ENCODE measurements around the gene ARHGAP24.
"Not testable (repeated sequence)": the region's sequence is repeated elsewhere in the genome, so short reads cannot be mapped to it uniquely, and the experiment has no call there.

Gene ARHGAP24

GRCh38 chr4:85913931-85914694 lies 439.2 kb downstream of the ARHGAP24 start:
- no peak for DNase-seq (ENCODE audit: low read depth)

- not testable (repeated sequence) for DNase-seq (ENCODE audit: low read depth)
Observed at GRCh38 chr4:85915570-85915969, 440.6 kb downstream of the ARHGAP24 start.

DNA sequence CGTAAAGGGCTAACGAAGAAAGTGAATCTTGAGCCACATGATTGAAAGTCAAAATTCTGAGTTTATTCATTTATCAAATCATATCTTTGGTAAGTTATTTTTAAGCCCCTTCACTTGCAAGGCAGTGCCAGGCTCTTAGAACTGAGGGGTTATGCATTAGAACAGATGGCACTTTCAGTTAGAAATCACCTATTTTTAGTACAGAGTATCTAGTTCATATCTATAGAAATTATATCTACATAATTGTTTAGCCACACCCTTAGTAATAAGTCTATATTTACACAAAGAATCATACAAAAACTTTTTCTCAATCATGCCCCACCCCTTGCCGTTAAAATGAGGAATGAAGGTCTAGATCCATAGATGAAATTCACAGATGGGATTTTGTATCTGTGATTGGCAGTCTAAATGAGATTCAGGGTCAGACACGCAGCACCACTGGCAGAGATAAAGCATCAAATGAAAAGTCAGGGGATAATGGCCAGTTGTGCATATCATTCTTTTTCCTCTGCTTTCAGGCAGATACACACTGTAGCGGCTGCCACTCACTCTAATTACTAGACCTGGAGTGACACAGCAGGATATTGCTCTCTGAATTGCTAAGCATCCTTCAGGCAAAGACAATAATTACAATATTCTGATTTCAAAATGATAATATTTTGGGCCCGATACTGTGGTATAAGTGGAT lies 444.4 kb downstream of the ARHGAP24 start:
- DNase-seq (ENCODE audit: low read depth) = no peak

DNA sequence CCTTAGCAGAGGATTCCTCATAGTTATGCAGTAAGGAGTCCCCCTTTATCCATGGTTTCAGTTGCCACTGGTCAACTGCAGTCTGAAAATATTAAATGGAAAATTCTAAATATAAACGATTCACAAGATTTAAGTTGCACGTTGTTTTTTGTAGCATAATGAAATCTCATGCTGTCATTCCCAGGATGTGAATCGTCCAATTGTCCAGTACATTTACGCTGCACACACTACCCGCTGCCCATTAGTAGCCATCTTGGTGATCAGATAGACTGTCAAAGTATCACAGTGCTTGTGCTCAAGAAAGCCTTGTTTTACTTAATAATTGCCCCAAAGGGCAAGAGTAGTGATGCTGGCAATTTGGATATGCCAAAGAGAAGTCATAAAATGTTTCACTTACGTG lies 450.1 kb downstream of the ARHGAP24 start:
- no peak for DNase-seq (ENCODE audit: low read depth)

DNA sequence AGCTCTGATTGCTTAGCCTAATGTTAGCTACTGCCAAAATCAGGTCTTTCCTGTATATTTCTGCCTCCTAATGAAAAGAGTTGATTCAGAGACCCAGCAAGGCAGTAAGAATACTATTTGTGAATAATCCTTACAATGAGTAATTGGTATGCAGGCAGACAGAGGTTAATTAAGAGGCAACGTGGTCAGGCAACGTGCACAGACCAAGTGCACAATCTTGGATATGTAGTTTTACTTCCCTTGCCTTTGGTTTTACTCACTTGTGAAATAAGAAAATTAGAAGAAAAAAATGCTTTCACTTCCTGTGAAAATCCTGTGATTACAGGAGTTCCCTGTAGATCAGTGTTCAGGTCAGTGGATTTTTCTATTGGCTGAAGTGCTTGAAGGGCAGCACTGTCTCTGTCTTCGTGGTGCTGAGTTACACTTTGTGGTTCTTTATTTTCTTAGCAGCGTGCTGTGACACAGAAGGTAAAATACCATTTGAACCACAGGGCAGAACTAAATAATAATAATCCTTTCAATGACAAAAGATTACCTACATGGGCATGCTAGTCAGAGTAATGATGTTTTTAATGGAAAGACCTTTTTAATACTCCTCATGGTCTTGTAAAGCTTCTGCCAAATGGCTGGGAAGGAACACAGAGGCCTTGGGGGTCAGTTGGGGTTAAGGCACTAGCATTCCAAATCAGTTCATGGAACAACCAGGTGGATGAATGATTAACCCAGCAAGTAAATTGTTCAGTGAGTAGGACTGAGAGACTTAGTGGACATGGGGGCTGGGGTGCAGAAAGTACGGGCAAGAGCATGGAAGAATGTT lies 454.0 kb downstream of the ARHGAP24 start:
- no peak for DNase-seq (ENCODE audit: low read depth)

DNA sequence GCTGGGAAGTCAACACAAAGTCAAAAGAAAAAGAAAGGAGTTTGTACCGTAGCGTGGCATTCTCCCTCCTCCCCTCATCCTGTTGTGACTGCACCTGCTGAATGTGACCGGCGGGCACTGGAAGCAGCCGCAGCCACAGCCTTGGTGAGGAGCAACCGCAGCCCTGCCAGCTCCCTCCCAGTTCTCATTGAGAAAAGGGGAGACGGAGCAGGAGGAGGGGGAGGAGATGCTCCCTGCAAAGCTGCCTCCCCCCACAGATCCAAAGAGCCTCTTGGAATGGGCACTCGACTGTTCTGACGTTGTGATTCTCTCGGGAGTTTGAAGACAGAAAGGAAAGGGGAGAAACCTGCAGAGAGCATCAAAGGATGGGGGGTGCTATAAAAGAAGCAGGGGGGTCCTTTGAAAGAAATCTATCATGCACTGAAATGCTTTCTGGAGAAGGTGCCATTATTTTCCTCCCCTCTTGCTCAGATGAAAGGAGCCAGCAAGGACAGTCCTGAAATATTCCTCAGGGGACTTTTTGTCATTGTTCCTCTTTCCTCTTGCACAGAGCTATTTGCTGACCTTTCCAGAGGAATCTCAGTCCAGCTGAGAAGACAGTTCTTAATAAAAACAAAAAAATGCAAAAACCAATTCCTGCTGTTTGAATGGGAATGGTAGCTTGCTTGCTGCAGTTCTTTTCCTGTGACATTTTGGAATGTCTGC lies 455.2 kb downstream of the ARHGAP24 start:
- no peak for DNase-seq (ENCODE audit: low read depth)

DNA sequence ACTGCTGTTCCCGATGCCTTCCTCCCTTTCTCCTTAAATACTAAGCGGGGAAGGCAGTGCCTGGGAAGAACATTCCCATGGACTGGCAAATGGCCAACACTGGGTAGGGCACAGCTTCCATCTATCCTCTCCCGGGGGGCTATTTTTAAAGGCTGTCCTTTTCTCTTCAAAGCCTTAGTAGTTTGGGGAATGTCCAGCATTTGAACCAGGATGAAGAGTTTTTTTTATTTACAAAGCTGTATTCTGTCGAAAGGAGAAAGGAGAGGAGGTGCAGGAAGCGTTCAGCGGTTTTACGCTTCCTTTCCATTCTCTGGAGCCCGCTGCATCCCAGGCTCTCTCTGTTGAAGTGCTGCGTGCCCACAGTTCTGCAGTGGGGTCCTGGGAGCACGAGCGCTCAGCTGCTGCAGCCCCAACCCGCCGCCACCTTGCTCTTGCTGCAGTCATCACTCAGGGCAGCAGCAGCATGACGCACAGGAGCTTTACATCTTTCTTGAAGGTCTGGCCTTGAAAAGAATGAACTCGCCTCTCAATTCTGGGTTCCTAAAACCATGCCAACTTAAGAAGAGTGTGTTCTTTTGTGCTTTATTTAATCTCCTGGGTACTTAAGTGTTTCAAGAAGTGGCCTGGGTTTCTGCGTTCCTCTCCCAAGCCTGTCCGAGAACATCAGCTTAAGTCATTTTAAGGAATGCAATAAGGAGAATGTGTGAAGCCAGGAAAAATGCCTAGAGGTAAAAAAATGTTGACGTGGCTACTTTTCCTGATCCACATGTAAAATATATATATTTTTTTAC lies 457.7 kb downstream of the ARHGAP24 start:
- DNase-seq (ENCODE audit: low read depth) = no peak

DNA sequence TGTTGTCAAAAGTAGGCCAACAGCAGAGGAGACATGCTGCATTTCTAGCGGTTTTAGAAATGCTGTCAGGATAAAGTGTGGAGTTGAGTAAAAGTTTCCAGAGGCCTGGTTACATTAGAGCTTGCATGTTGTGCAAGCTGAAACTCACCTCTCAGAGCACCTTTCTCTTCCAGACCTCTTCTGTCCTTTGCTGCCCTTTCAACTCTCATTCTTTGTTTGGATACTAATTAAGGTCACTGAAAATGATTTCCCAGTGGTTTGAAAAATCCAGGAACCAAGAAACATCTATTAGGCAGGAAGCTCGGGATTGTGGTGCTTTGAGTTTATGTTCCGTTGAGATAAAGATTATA lies 458.3 kb downstream of the ARHGAP24 start:
- no peak for DNase-seq (ENCODE audit: low read depth)

GRCh38 chr4:85937507-85937906 lies 462.6 kb downstream of the ARHGAP24 start:
- no peak for DNase-seq (ENCODE audit: low read depth)

- no peak for DNase-seq (ENCODE audit: low read depth)
Observed at GRCh38 chr4:85938062-85938461, 463.1 kb downstream of the ARHGAP24 start.

DNA sequence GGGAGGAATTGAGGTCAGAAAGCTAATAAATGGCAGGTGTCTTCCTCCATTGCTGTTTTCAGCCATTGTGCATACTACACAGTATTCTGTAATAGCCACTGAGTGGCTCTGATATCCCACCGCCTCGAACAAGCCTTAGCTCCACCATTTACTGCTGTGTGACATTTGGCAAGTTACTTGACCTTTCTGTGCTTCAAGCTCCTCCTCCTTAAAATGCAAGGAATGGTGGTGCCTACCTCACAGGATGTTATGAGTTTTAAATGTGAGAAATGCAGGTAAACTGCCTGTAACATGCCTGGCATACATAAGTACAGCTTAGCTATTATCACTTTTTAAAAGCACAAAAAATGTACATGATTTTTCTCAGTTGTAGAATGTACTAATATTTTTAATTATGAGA lies 464.0 kb downstream of the ARHGAP24 start:
- DNase-seq (ENCODE audit: low read depth) = no peak

GRCh38 chr4:85939595-85939994 lies 464.6 kb downstream of the ARHGAP24 start:
- DNase-seq (ENCODE audit: low read depth) = no peak

DNA sequence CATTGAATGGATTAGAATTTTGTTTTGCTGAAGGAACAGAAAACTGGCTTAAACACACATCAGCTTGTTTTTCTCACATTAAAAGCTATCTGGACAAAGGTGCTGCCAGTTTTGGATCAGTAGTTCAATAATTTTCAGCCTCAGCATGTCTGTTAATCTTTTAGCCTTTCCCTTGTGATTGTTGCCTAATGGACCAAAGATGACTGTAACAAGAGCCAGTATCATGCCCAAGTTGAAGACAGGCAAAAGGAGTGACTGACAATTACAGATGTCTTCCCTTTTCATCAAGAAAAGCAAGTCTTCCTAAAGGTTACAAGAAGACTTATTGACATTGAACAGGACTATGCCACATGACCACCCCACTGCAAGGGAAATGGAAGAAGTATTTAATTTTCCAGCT lies 465.2 kb downstream of the ARHGAP24 start:
- DNase-seq (ENCODE audit: low read depth) = no peak

DNA sequence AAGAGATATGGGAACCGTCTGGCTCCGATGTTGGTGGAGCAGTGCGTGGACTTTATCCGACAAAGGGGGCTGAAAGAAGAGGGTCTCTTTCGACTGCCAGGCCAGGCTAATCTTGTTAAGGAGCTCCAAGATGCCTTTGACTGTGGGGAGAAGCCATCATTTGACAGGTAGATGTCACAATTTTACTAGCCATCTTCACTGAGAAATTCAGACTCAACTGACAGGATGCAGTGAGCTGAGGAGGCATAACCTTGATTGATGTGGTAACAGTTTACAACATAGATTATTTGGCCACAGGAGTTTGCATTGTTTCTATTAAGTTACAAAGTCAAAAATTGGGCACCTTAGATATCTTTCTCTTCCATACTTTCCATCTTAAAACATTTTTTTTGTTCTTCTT lies 467.2 kb downstream of the ARHGAP24 start:
- DNase-seq (ENCODE audit: low read depth) = no peak

GRCh38 chr4:85946821-85947220 lies 471.9 kb downstream of the ARHGAP24 start:
- no peak for DNase-seq (ENCODE audit: low read depth)

- no peak for DNase-seq (ENCODE audit: low read depth)
Observed at GRCh38 chr4:85951099-85951498, 476.1 kb downstream of the ARHGAP24 start.

GRCh38 chr4:85952528-85952927 lies 477.6 kb downstream of the ARHGAP24 start:
- DNase-seq (ENCODE audit: low read depth) = no peak

GRCh38 chr4:85952972-85953650 lies 478.2 kb downstream of the ARHGAP24 start:
- DNase-seq (ENCODE audit: low read depth) = no peak

GRCh38 chr4:85953651-85954018 lies 478.7 kb downstream of the ARHGAP24 start:
- no peak for DNase-seq (ENCODE audit: low read depth)

GRCh38 chr4:85955620-85956292 lies 480.8 kb downstream of the ARHGAP24 start:
- DNase-seq (ENCODE audit: low read depth) = no peak

Data from HS-5 (cell line).